Kidney (tissue), 14 donors: ENCODE results near the gene NDUFAF2. TPM values are rescaled to one million over a fixed set of nuclear protein-coding genes. Genes with fewer than 3 reads are reported as not detected.

Experiments
- DNase-seq, 5 donors: peaks; one replicate each; pipeline ENCODE4 v3.0.0-alpha.2; 2013 to 2020
- FAIRE-seq: peaks from 2 replicates; lab custom pipeline; 2012; peaks lifted over from hg19 to GRCh38; lab: Jason Lieb, UNC
- H3K27ac ChIP-seq, 2 donors: one replicate each; pipeline ENCODE4 v1.7.0; 2013; ENCODE audit warnings: low read depth in 2 of 2, low read length in 2 of 2, inconsistent platforms in 1 of 2
- H3K27me3 ChIP-seq: one replicate; pipeline ENCODE4 v1.7.1; 2013; ENCODE audit warnings: low read length, inconsistent platforms; ENCODE audit not compliant: control insufficient read depth, insufficient read depth
- H3K36me3 ChIP-seq, 3 donors: one replicate each; pipeline versions ENCODE4 v1.7.0 to v1.7.1; 2013; ENCODE audit warnings: low read length in 3 of 3, control low read depth in 1 of 3, inconsistent platforms in 1 of 3; ENCODE audit not compliant: insufficient read depth in 3 of 3, control insufficient read depth in 2 of 3
- H3K4me1 ChIP-seq, 3 donors: one replicate each; pipeline versions ENCODE4 v1.7.0 to v1.7.1; 2013; ENCODE audit warnings: low read length in 3 of 3, inconsistent platforms in 1 of 3, low read depth in 1 of 3; ENCODE audit not compliant: control insufficient read depth in 2 of 3, insufficient read depth in 2 of 3
- H3K4me3 ChIP-seq, 3 donors: one replicate each; pipeline versions ENCODE4 v1.7.0 to v1.8.1; 2013; ENCODE audit warnings: low read length in 3 of 3, control low read depth in 1 of 3, inconsistent platforms in 1 of 3
- H3K9ac ChIP-seq, 3 donors: one replicate each; pipeline versions ENCODE4 v1.7.0 to v1.7.1; 2013; ENCODE audit warnings: low read length in 3 of 3, control low read depth in 1 of 3, inconsistent platforms in 1 of 3
- H3K9me3 ChIP-seq, 3 donors: one replicate each; pipeline versions ENCODE4 v1.7.0 to v1.7.1; 2013; ENCODE audit warnings: low read length in 3 of 3, control low read depth in 1 of 3, inconsistent platforms in 1 of 3; ENCODE audit not compliant: control insufficient read depth in 2 of 3, insufficient read depth in 1 of 3
- CTCF ChIP-seq: IDR thresholded peaks from 3 replicates; pipeline ENCODE4 v1.5.1; 2012; ENCODE audit warnings: mild to moderate bottlenecking, moderate library complexity, borderline replicate concordance; ENCODE audit not compliant: insufficient read depth; ENCODE audit errors: extremely low read depth
- intact Hi-C: fragments of 100-400 bp; cut with DNase I; formaldehyde crosslinking; loops from one replicate; pipeline ENCODE4 v1.11.1; 2022
- polyA plus RNA-seq: library from polyadenylated mRNA; stranded (reverse); fragments of 350-450 nt; fragmentation: Illumina TruSeq; extraction: RNeasy Lipid Tissue Mini Kit (QIAGEN cat#74804); gene quantifications from one replicate; pipeline ENCODE4 v1.2.3, GENCODE V29; 2014; ENCODE audit warnings: low read depth, low replicate concordance; ENCODE audit not compliant: insufficient read depth
- total RNA-seq: library from RNA; stranded (reverse); fragmentation: NEBNext Ultra II Directional; extraction: Animal tissue kit (Norgen Biotek cat#: 25700); gene quantifications from one replicate; pipeline ENCODE4 v1.2.1, GENCODE V29; 2021
- donor health status: control.
- donor health status: control.
- donor health status: control.
- donor health status: control.
- donor health status: control.
- donor health status: DM: yes; HTN: yes; CAD: no.
- donor health status: Normal renal cell carcinoma (clear cell type).

The NDUFAF2 gene
- total and polyA plus RNA-seq, 2 donors from 2014 or later: 23.7 to 47.5 TPM

DNA sequence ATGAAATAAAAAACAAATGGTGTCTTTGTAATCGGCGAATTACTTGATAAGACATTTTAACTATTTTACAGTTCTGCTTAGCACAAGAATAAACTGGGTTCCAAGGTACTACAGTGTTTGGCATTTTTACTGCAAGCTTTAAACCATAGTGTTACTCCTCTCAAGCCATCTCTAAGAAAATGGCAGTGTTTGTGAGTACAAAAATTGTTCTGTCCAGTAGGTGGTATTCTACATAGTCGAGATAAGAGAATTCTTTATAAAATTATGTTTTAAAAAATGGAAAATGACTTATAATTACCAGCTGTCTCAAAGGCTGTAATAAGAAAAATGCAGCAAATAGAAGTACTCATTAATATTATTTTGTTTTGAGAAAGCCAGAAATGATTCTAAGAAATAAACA, 214.1 kb downstream of the NDUFAF2 start:
- intact Hi-C loops: no loop called here
- Histone ChIP-seq H3K4me3 (no peak overlapping the region), H3K27ac (no peak overlapping the region), H3K4me1 (peaks cover 0 to 6% (median 0%) of the 10 kb centered on the region in 3 donors), H3K36me3 (peaks cover 0 to 5% (median 4%) of the 10 kb centered on the region in 3 donors), H3K9ac (no peak overlapping the region), H3K9me3 (no peaks in the 10 kb centered on the region), H3K27me3 (no peaks in the 10 kb centered on the region)
- TF ChIP-seq CTCF: no peak
- FAIRE-seq (no peak), DNase-seq (no peak)

GRCh38 chr5:61159836-61160235, 214.8 kb downstream of the NDUFAF2 start:
- Histone ChIP-seq H3K9ac (no peak overlapping the region), H3K27me3 (no peaks in the 10 kb centered on the region), H3K27ac (no peak overlapping the region), H3K36me3 (peaks cover 0 to 5% (median 4%) of the 10 kb centered on the region in 3 donors), H3K4me1 (peaks cover 0 to 6% (median 0%) of the 10 kb centered on the region in 3 donors), H3K4me3 (no peak overlapping the region), H3K9me3 (no peaks in the 10 kb centered on the region)
- no peak for TF ChIP-seq CTCF
- DNase-seq (no peak), FAIRE-seq (no peak)
- intact Hi-C loops: loop anchor here (10.0 kb wide), 1 partner anchor 495 kb away; no protein-coding TSS in a partner anchor

GRCh38 chr5:61160497-61160896, 215.5 kb downstream of the NDUFAF2 start:
- FAIRE-seq (no peak), DNase-seq (no peak)
- no peak overlapping the region for H3K27ac ChIP-seq
- H3K36me3 ChIP-seq: peaks cover 0 to 5% (median 4%) of the 10 kb centered on the region in 3 donors
- intact Hi-C loops: loop anchor here (10.0 kb wide), 1 partner anchor 494 kb away; no protein-coding TSS in a partner anchor
- no peak overlapping the region for H3K4me3 ChIP-seq
- H3K4me1 ChIP-seq: peaks cover 0 to 6% (median 0%) of the 10 kb centered on the region in 3 donors
- TF ChIP-seq CTCF: no peak
- H3K27me3 ChIP-seq: no peaks in the 10 kb centered on the region
- no peak overlapping the region for H3K9ac ChIP-seq
- H3K9me3 ChIP-seq: no peaks in the 10 kb centered on the region
